ENCODE measurements around the gene EML3. TPM values are rescaled to one million over a fixed set of nuclear protein-coding genes. Genes with fewer than 3 reads are reported as not detected.
A peak's percentile ranks its signal among the peaks of the same experiment; 100 is the strongest.

Gene EML3
- total RNA-seq, 1 donor from 2014 or later: 91.1 TPM

- Histone ChIP-seq H3K9me3 (no peaks in the 10 kb centered on the region), H3K36me3 (peaks cover 45% of the 10 kb centered on the region), H3K27me3 (no peaks in the 10 kb centered on the region), H3K4me1 (peaks cover 25% of the 10 kb centered on the region), H3K27ac (peak overlapping the region; percentile 98), H3K4me3 (peak overlapping the region; percentile 100)
- no peak for TF ChIP-seq CTCF (IDR thresholded peaks at IDR 0.05)
- ATAC-seq (peak; percentile 54), DNase-seq (peak; percentile 85)
- intact Hi-C loops (cut with DNase I): no loop called here
Measured at GRCh38 chr11:62602141-62603071, 10.2 kb downstream of the EML3 start.

- Histone ChIP-seq H3K4me1 (peaks cover 25% of the 10 kb centered on the region), H3K9me3 (no peaks in the 10 kb centered on the region), H3K36me3 (peaks cover 45% of the 10 kb centered on the region), H3K4me3 (peak within 1 kb of the TSS; percentile 100), H3K27me3 (no peaks in the 10 kb centered on the region), H3K27ac (peak within 1 kb of the TSS; percentile 98)
- intact Hi-C loops (cut with DNase I): no loop called here
- DNase-seq (peak; percentile 99), ATAC-seq (peak; percentile 92)
- no peak for TF ChIP-seq CTCF (IDR thresholded peaks at IDR 0.05)
Measured at GRCh38 chr11:62601372-62602140, 11.0 kb downstream of the EML3 start, which contains the start of gene MTA2. Gene MTA2 (minus strand): TSS chr11:62601865. CDS start chr11:62601450, 415 bp downstream.

DNA sequence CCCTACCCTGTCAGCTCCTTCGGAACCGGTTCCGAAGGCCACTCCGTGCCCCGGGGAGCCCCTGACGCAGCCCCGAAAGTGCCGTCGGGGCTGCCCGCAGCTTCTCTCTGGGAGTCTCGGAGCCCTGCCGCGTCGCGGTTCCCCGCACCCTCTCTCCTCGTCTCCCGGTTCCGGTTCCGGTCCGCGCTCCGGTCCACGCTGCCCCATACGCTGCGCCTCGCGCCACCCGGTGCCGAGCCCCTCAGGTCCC, 11.5 kb downstream of the EML3 start:
- H3K27ac ChIP-seq: peak overlapping the region; percentile 98
- peak overlapping the region; percentile 100 for H3K4me3 ChIP-seq
- peaks cover 45% of the 10 kb centered on the region for H3K36me3 ChIP-seq
- DNase-seq (peak; percentile 86), ATAC-seq (peak; percentile 36)
- H3K9me3 ChIP-seq: no peaks in the 10 kb centered on the region
- TF ChIP-seq CTCF (IDR thresholded peaks at IDR 0.05): no peak
- intact Hi-C loops (cut with DNase I): no loop called here
- peaks cover 25% of the 10 kb centered on the region for H3K4me1 ChIP-seq
- no peaks in the 10 kb centered on the region for H3K27me3 ChIP-seq

GRCh38 chr11:62600367-62601121, 12.0 kb downstream of the EML3 start:
- no peaks in the 10 kb centered on the region for H3K9me3 ChIP-seq
- peaks cover 45% of the 10 kb centered on the region for H3K36me3 ChIP-seq
- peaks cover 25% of the 10 kb centered on the region for H3K4me1 ChIP-seq
- ATAC-seq: no peak
- TF ChIP-seq CTCF (IDR thresholded peaks at IDR 0.05): no peak
- H3K27me3 ChIP-seq: no peaks in the 10 kb centered on the region
- intact Hi-C loops (cut with DNase I): no loop called here
- H3K4me3 ChIP-seq: peak overlapping the region; percentile 100
- no peak for DNase-seq
- peak overlapping the region; percentile 98 for H3K27ac ChIP-seq

- no peaks in the 10 kb centered on the region for H3K9me3 ChIP-seq
- peaks cover 25% of the 10 kb centered on the region for H3K4me1 ChIP-seq
- no peak for DNase-seq
- peak overlapping the region; percentile 98 for H3K27ac ChIP-seq
- ATAC-seq: no peak
- H3K27me3 ChIP-seq: no peaks in the 10 kb centered on the region
- intact Hi-C loops (cut with DNase I): no loop called here
- peak overlapping the region; percentile 100 for H3K4me3 ChIP-seq
- TF ChIP-seq CTCF (IDR thresholded peaks at IDR 0.05): no peak
- peaks cover 45% of the 10 kb centered on the region for H3K36me3 ChIP-seq
Measured at GRCh38 chr11:62599901-62600300, 12.7 kb downstream of the EML3 start.
